Measurements from ENCODE around the gene TRAF3.
A peak's percentile ranks its signal among the peaks of the same experiment; 100 is the strongest.
"Not testable (repeated sequence)": the region's sequence is repeated elsewhere in the genome, so short reads cannot be mapped to it uniquely, and the experiment has no call there.

TRAF3 gene

DNA sequence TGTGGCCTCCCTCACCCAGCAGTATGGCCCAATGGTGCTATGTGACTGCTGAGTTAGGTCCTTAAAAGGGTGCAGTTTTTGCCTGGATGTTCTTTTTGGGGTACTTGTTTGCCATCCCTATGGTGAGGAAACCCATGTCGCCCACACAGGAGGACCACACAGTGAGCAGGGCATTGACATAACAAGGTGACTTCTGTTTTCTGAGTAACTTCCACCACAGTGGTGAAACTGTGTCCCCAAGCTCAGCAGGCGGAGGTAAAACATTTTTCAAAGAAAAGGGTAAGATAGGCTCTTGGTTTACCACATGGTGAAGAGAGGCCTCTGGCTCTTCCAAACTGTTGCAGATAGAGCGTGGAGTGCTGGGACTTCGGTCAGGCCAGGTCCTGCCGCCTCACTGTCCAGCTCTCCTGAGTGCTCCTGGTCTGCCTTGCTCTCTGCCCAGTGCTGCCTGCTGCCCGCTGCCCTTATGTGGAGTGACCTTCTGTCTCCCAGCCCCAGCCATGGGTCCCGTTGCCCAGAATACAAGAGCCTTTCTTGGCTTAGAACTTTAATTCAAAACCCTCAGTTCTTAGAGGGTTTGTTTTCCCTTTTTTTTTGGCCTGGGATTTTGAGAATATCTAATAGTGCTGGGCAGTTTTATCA is 54.0 kb downstream of the TRAF3 start:
- no peak for DNase-seq

DNA sequence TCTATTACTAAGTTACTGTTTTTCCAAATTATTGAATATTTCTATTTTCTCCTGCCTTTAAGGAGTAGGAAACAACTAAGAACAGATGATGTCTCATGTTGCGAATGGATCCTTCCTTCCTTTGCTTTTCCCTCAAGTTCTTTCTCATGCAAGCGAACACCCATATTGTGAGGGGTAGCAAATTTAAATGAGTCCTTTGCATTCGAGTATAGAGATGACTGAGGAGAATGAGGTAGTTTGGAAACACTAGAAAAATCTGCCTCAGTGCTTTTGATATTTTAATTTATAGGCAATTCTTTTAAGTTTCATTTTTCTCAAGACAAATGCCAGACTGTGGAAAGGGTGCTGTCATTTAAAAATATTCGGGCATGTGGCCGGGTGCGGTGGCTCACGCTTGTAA is 56.1 kb downstream of the TRAF3 start:
- DNase-seq, result no peak

DNA sequence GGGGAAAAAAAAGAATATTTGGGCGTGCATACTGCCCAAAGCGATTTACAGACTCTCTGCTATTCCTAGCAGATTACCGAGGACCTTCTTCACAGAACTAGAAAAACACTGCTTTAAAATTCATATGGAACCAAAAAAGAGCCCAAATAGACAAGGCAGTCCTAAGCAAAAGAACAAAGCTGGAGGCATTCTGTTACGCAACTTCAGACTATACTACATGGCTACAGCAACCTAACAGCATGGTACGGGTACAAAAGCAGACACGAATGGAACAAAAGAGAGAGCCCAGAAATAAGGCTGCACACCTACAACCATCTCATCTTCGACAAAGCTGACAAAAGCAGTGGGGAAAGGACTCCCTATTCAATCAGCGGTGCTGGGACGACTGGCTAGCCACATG is 56.7 kb downstream of the TRAF3 start:
- DNase-seq, result no peak

DNA sequence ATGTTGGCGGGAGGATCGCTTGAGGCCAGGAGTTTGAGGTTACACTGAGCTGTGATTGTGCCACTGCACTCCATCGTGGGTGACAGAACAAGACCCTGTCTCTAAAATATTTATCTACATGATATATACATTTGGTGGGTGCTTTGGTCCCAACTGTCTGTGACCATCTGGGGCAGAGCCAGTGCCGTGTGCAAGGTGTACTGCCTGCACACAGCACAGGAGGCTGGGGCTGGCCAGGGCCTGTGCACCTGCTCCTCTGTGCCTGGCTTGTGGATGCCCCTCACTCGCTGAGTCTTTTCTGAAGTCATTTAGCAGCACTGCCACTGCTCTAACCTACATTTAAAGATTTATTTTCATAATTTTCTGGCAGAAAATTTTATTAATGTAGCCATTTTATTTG is 58.7 kb downstream of the TRAF3 start:
- no peak for DNase-seq

DNA sequence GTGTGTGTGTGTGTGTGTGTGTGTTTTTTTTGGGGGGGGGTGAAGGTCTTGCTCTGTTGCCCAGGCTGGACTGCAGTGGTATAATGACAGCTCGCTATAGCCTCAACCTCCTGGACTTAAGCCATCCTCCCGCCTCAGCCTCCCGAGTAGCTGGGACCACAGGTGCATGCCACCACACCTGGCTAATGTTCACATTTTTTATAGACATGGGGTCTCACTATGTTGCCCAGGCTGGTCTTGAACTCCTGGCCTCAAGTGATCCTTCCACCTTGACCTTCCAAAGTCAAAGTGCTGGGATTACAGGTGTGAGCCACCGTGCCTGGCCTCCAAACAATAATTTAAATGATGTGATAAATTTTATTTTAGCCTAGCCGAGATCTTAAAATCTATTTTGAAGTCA is 59.9 kb downstream of the TRAF3 start:
- not testable (repeated sequence) for DNase-seq

DNA sequence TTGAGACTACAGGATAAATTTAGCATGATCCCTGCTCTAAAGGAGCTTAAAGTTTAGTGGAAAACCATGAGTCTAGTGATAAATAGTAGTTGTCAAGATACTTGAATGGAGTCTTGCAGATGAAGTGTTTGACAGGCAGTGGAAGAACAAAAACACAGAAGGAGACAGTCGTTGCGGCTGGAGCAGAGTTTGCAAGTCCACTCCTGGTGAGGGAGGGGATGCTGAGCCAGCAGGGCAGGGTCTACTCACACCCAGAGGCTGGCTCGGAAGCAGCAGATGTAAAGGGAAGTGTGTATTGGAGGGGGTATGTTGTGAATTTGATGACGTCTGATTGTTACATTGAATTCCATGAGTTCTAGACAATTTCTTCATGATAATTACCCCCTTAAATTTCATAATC is 61.3 kb downstream of the TRAF3 start:
- no peak for DNase-seq

DNA sequence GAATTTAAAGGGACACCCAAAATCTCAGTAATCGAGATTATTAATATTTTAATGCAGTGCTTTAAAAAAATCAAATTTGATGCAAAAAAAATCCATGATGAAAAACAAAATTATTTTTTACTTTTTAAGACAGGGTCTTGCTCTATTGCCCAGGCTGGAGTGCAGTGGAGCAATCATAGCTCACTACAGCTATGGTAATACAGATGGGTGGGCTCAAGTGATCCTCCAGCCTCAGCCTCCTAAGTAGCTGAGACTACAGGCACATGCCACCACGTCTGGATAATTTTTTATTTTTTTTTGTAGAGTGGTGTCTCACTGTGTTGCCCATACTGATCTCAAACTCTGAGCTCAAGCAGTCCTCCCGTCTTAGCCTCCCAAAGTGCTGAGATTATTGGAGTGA is 62.9 kb downstream of the TRAF3 start:
- DNase-seq, result no peak

DNA sequence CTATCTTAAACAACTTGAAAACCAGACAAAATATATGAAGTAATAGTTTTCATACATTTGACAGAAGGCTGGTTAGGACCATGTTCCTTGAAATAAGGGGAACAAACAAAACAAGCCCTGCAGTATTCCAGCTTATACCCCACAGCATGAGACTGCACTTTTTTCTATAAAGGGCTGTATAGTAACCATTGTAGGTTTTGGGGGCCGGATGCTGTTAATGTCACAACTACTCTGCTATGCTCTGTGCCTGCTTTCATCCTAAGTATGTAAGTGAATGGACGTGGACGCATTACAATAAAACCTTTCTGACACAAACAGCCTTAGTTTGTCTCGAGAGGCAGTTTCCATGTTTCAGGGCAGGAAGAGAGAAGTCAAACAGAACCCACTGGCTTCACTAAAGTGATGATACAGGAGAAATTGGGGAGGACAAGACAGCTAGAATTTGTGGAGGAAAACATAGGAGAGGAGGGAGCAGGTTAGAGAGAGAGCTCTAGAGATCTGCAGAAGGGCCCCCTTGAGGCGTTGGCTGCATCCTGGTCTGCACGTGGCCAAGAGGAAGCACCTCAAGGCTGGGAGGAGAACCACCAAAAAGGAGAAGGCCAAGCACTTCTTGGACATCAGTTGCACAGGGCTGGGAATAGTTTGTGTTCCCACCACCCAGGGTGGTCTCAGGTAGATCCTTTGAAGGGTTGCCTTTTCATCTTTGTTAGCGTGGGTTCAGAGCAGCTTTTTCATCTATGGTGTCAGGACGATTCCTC is 63.7 kb downstream of the TRAF3 start:
- no peak for DNase-seq

DNA sequence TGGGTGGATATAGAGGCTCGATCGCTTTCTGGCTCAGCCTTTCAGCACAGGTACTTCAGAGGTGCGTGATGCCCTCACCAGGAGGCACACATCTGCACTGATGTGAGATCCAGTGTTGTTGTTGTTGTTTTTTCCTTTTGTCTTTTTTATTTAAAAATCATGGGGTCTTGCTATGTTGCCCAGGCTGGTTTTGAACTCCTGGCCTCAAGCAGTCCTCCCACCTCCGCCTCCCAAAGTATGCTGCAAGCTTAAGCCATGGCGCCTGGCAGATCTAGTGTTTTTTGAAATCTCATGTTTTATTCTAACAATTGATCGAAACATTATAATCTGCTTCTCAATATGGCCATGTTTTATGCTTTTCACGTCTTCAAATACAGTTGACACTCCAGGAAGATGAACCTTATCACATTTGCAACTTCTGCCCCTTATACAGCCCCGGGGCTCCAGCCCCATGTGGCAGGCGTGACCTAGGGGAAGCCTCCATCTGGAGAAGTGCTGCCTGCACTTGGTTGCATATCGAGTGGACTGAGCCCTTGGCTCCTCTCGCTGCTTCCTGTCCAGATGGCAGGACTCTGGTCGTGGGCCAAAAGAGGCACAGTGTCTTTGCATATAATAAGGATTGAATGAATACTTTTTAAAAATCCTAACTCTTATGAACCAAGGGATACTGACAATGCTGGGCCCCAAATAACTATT is 71.7 kb downstream of the TRAF3 start:
- no peak for DNase-seq

DNA sequence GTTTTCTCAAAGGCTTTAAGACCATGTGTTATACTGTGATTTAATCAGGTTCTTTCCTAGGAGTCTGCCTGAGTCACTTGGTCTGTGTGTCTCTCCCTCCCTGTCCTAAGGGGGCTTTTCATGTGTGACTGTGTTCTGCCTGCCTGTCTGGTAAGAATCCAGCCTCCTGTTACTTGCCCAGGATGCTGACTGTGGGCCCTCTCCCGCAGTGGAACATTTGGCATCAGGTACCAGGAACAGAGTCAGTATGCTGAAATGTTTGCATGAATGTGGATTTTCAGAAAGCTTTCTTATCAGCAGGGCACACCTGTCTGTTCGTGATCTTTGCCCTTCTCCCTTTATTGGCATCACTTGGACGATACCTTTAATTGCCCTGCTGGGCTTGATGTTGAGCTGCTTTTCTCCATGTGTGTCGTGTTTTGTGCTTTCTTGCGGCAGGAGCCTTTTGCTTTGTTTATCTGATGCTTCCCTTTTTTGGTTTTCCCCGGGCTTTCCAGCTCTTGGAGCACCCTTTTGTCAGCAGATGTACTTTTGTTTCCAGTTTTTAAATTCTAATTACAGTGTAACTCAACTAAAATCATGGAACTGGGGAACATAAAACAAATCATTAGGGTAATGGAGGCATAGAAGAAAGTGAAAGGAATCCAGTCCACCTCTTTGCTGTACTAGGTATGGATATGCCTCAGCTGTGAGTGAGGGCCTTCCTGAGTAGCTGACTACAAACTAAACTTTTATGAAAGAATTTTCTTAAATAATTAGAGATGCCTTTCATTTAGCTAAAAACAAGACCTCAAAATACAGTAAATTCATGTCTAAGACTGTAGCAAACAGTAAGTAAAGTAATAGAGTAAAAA is 72.5 kb downstream of the TRAF3 start:
- peak; percentile 38 for DNase-seq

DNA sequence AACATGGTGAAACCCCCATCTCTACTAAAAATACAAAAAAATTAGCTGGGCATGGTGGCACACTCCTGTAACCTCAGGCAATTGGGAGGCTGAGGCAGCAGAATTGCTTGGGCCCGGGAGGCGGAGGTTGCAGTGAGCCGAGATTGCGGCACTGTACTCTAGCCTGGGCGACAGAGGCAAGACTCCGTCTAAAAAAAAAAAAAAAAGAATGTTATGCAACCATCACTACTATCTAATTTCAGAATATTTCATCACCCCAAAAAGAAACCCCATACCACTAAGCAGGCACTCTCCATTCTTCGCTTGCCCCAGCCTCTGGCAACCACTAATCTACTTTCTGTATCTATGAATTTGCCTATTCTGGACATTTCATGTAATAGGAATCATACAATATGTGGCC is 76.4 kb downstream of the TRAF3 start:
- DNase-seq, result no peak

DNA sequence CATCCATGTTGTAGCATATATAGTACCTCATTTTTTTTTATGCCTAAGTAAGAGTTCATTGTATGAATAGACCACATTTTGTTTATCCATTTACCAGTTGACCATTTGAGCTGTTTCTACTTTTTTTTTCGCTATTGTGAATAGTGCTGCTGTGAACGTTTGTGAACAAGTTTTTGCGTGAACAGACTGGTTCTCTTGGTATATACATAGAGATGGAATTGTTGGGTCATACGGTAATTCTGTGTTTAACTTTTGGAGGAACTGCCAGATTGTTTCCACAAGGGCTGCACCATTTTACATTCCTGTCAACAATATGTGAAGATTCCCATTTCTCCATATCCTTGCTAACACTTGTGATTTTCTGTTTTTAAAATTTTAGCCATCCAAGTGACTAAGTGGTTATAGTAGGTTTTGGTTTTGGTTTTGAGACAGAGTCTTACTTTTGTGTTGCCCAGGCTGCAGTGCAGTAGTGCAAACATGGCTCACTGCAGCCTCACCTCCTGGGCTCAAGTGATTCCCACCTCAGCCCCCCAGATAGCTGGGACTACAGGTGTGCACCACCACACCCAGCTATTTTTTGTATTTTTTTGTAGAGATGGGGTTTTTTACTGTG is 76.9 kb downstream of the TRAF3 start:
- no peak for DNase-seq

DNA sequence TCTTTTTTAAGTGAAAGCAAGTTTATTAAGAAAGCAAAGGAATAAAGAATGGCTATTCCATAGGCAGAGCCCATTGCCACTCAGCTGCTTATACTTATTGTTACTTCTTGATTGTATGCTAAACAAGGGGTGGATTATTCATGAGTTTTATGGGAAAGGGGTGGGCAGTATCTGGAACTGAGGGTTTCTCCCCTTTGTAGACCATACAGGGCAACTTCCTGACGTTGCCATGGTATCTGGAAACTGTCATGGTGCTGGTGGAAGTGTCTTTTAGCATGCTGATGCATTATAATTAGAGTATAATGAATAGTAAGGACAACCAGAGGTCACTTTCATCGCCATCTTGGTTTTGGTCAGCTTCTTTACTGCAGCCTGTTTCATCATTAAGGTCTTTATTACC is 78.9 kb downstream of the TRAF3 start:
- no peak for DNase-seq

DNA sequence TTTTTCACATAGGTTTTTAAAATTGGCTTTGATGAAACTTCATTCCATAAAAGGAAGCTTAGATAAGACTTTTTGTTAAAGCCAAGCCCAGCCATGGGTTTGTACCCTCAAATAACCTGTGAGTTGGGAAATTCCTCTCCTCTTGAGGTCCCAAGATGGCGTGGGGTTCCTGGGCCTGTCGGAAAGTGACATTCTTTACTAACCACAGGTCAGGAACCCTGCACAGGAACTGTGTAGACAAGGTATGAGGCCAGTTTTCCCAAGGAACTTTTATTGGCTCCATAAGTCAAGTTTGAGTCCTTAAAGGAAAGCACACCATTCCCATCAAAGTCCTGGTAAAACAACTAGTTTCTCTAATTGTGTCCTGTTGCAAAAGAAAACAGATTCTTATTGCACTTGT is 80.2 kb downstream of the TRAF3 start:
- no peak for DNase-seq

DNA sequence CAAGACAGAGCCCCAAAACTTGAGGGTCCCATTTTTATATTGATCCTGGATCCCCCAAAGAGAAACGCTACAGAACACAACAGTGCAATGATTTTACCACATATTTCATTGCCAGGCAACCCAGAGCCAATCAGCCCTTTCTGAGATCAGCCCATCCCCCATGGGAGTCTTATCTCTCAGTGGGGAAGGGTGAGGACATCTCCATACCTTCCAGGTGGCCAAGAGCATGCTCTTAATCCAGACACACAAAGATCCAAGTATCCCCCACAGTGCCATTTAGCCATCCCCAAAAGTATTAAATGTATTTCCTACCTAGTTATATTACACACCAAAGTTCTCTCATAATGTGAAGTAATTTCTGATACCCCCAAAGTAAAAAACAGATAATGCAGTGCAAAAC is 82.7 kb downstream of the TRAF3 start:
- no peak for DNase-seq

DNA sequence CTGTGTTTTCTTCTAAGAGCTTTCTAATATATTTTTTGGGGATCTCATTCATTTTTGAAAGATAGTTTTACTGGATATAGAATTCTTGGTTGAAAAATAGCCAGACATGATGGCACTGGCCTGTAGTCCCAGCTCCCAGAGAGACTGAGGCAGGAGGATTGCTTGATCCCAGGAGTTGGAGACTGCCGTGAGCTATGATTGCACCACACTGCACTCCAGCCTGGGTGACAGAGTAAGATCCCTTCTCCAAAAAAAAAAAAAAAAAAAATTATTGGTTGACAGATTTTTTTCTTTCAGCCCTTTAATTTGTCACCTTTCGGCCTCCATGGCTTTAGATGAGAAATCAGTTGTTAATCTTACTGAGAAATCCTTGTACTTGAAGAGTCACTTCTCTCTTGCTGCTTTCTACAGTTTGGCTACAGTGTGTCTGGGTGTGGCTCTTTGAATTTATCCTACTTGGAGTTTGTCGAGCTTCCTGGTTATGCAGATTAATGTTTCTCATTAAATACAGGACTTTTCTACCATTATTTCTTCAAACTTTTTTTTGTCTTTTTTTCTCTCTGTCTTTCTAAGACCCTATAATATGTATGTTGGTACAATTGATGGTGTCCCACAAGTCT is 85.0 kb downstream of the TRAF3 start:
- no peak for DNase-seq

DNA sequence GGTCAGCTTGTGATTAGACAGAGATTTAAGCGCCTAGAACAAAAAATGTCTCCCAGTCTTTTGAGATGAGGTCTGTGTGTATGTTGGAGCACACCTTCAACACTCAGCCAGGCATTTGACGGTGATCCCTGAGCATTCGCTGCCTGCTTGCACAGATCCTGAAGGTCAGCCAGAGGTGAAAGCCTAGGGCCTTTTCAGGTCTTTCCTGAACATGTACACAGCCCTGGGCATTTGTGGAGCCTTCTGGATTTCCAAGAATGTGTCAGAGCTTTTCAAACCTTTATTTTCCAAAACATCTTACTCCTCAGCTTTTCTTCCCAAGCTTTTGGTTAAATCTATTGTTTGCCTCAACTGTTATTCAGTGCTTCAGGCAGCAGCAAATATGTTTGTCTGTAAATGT is 86.1 kb downstream of the TRAF3 start:
- DNase-seq, result no peak

DNA sequence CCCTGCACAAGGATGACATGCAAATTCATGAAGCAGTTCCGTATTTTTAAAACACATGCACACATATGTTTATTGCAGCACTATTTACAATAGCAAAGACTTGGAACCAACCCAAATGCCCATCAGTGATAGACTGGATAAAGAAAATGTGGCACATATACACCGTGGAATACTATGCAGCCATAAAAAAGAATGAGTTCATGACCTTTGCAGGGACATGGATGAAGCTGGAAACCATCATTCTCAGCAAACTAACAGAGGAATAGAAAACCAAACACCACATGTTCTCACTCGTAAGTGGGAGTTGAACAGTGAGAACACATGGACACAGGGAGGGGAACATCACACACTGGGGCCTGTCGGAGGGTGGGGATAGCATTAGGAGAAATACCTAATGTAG is 88.7 kb downstream of the TRAF3 start:
- not testable (repeated sequence) for DNase-seq

DNA sequence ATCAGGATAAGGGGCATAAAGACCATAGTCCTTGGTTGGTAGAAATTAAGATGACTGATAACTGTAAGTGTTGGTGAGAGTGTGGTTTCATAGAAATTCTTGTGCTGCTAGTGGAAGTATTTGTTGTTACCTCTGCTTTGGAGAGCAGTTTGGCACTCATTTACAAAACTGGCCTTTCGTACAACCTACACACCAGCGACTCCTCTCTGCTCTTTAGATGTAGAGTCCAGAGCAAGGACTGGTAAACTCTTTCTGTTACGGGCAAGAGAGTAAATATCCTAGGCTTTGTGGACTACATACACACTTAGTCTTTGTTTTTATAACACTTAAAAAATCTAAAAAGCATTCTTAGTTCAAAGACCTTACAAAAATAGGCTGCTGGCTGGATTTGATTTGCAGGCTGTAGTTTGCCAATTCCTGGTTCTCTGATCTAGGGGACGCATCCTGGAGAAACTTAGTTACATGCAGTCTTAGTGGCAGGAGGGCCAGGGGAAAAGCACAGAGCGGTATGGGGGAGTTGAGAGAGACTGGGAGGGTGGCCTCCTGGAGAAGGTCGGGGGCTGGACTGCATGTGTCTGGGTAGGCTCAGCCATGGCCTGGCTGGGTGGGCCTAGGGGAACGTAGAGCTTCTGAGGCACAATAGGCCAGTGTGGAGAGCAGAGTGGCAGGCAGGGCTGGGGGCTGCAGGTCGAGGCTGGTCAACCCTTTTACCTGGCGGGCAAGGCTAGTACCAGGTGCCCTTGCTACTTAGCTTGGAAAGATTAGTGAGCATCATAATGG is 89.9 kb downstream of the TRAF3 start:
- no peak for DNase-seq

DNA sequence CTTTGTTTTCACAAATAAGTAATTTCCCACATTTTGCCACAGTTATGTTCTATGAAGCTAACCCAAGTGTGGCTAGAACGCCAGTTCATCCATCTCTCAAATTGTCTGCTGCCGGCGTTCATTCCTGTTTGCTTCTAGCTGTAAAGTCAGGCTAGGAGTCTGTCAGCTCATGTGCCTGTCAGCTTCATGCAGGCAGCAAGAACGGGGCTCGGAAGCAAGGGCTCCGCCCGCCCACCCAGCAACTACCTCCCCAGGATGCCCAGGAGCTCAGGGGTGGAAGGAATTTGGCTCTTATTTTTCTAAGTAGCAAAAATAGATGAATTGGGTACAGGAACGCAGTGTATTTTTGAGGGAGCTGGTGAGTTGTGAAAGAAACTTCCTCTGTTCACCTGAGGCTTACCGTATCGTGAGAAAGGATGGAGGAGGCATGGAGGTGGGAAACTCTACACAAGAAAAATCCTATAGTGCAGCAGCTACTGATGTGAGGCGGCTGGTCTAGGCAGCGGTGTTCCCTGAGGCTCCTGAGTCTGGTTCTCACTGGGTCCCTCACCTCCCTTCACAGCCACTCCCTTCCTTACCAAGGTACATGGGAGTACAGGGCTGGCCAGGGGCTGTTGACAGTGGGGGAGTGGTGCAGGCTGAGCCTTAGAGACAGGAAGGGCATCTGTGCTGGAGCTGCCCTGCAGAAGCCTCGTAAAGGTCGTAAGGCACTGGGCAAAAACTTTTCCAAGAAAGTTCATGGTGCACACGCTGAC is 90.8 kb downstream of the TRAF3 start:
- no peak for DNase-seq
